ENCODE results near the gene NFAM1. TPM values are rescaled to one million over a fixed set of nuclear protein-coding genes. Genes with fewer than 3 reads are reported as not detected.

Gene NFAM1
- total and polyA plus RNA-seq, 2 experiments from 2014 or later = 0.53 to 1.0 TPM

DNA sequence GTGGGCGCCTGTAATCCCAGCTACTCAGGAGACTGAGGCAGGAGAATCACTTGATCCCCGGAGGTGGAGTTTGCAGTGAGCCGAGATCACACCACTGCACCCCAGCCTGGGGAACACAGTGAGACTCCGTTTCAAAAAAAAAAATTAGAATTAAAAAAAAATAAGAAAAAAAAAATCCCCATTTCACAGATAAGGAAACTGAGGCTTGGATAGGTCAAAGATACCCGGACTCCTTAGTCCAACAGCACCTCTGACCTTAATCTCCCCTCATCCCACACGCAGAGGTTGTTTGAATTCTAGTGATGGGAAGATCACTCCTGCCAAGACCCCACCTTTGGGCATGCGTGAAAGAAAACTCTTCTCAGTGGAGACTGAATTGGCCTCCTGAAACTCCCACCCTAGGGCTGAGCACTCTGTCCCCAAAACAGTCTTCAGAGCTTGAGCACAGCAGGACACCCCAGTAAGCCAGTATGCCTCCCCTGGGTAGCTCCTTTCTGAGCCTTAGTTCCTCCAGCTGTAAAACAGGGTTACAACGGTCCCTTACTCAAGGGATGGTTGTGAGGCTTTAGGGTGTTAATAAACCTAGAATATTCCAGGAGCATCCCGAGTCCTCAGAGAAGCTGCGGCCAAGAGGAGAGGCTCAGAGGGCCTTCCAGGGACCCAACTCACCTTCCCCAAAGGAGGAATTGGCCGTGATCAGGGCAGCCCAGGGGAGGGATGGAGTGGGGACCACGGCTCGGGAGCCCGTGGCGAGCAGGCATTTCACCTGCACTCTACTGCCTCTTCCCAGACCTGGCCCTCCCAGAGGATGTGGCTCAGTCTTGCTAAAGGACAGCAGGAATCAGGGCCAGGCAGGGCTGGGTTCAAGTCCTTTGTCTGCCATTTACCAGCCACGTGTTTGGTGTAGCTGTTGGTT is 73.3 kb downstream of the NFAM1 start:
- Histone ChIP-seq H2AFZ (no peak overlapping the region), H3K4me3 (no peak overlapping the region), H3K27ac (no peak overlapping the region), H3K4me2 (no peak overlapping the region), H3K4me1 (ENCODE audit: insufficient read depth) (no peaks in the 10 kb centered on the region), H3K36me3 (replicated peaks; ENCODE audit: insufficient read depth, low read depth) (no peaks in the 10 kb centered on the region), H4K20me1 (ENCODE audit: insufficient read depth, poor library complexity, severe bottlenecking) (no peaks in the 10 kb centered on the region), H3K9me3 (ENCODE audit: low read depth) (no peaks in the 10 kb centered on the region), H3K9me2 (replicated peaks; ENCODE audit: insufficient read depth) (no peaks in the 10 kb centered on the region), H3K27me3 (no peaks in the 10 kb centered on the region), H3K79me2 (no peaks in the 10 kb centered on the region)
- DNase-seq (ENCODE audit: low spot score) = no peak
- TF ChIP-seq, protein P1, sequence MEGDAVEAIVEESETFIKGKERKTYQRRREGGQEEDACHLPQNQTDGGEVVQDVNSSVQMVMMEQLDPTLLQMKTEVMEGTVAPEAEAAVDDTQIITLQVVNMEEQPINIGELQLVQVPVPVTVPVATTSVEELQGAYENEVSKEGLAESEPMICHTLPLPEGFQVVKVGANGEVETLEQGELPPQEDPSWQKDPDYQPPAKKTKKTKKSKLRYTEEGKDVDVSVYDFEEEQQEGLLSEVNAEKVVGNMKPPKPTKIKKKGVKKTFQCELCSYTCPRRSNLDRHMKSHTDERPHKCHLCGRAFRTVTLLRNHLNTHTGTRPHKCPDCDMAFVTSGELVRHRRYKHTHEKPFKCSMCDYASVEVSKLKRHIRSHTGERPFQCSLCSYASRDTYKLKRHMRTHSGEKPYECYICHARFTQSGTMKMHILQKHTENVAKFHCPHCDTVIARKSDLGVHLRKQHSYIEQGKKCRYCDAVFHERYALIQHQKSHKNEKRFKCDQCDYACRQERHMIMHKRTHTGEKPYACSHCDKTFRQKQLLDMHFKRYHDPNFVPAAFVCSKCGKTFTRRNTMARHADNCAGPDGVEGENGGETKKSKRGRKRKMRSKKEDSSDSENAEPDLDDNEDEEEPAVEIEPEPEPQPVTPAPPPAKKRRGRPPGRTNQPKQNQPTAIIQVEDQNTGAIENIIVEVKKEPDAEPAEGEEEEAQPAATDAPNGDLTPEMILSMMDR (IDR thresholded peaks at IDR 0.05; ENCODE audit: poor library complexity) = no peak
- TF ChIP-seq EZH2 (IDR thresholded peaks at IDR 0.05; ENCODE audit: borderline replicate concordance) = no peak
- 86% methylated on average over 16 of the region's 16 CpGs for WGBS (ENCODE audit: low lambda C conversion rate, missing lambda C conversion rate)

- WGBS (ENCODE audit: low lambda C conversion rate, missing lambda C conversion rate) = 84% methylated on average over 8 of the region's 8 CpGs
- TF ChIP-seq EZH2phosphoT487 (IDR thresholded peaks at IDR 0.05; ENCODE audit: low read depth, severe bottlenecking, unreplicated experiment) = no peak
- no peak for TF ChIP-seq EZH2 (IDR thresholded peaks at IDR 0.05; ENCODE audit: borderline replicate concordance)
- TF ChIP-seq, protein P1 (IDR thresholded peaks at IDR 0.05; ENCODE audit: poor library complexity) = no peak
These were observed 74.4 kb downstream of the NFAM1 start for GRCh38 chr22:42357634-42358296.

GRCh38 chr22:42357221-42357620 is 75.0 kb downstream of the NFAM1 start:
- Histone ChIP-seq H3K9me3 (ENCODE audit: low read depth) (no peaks in the 10 kb centered on the region), H3K9me2 (replicated peaks; ENCODE audit: insufficient read depth) (no peaks in the 10 kb centered on the region), H4K20me1 (ENCODE audit: insufficient read depth, poor library complexity, severe bottlenecking) (no peaks in the 10 kb centered on the region), H3K4me2 (no peak overlapping the region), H2AFZ (no peak overlapping the region), H3K79me2 (no peaks in the 10 kb centered on the region), H3K4me3 (no peak overlapping the region), H3K27ac (no peak overlapping the region), H3K4me1 (ENCODE audit: insufficient read depth) (no peaks in the 10 kb centered on the region), H3K36me3 (replicated peaks; ENCODE audit: insufficient read depth, low read depth) (no peaks in the 10 kb centered on the region), H3K27me3 (no peaks in the 10 kb centered on the region)
- no peak for DNase-seq (ENCODE audit: low spot score)
- WGBS (ENCODE audit: low lambda C conversion rate, missing lambda C conversion rate) = 98% methylated on average over 3 of the region's 3 CpGs
- TF ChIP-seq EZH2phosphoT487 (IDR thresholded peaks at IDR 0.05; ENCODE audit: low read depth, severe bottlenecking, unreplicated experiment) = no peak
- TF ChIP-seq, protein P1 (IDR thresholded peaks at IDR 0.05; ENCODE audit: poor library complexity) = no peak
- TF ChIP-seq EZH2 (IDR thresholded peaks at IDR 0.05; ENCODE audit: borderline replicate concordance) = no peak

More at GRCh38 chr22:42357634-42358296, 74.4 kb downstream of the NFAM1 start:
- H3K27ac ChIP-seq = no peak overlapping the region
- H2AFZ ChIP-seq = no peak overlapping the region
- no peaks in the 10 kb centered on the region for H4K20me1 ChIP-seq (ENCODE audit: insufficient read depth, poor library complexity, severe bottlenecking)
- no peak overlapping the region for H3K4me3 ChIP-seq
- DNase-seq (ENCODE audit: low spot score) = no peak
- H3K4me2 ChIP-seq = no peak overlapping the region
- no peaks in the 10 kb centered on the region for H3K36me3 ChIP-seq (replicated peaks; ENCODE audit: insufficient read depth, low read depth)
- no peaks in the 10 kb centered on the region for H3K27me3 ChIP-seq
- no peaks in the 10 kb centered on the region for H3K79me2 ChIP-seq
- no peaks in the 10 kb centered on the region for H3K9me3 ChIP-seq (ENCODE audit: low read depth)
- H3K4me1 ChIP-seq (ENCODE audit: insufficient read depth) = no peaks in the 10 kb centered on the region
- no peaks in the 10 kb centered on the region for H3K9me2 ChIP-seq (replicated peaks; ENCODE audit: insufficient read depth)
